ENCODE results near the gene CEACAM19.

CEACAM19 gene

GRCh38 chr19:44684892-44685863 lies 13.9 kb downstream of the CEACAM19 start:
- TF ChIP-seq CTCF (IDR thresholded peaks at IDR 0.05): no peak

- no peak for TF ChIP-seq CTCF (IDR thresholded peaks at IDR 0.05)
These were observed 14.6 kb downstream of the CEACAM19 start for GRCh38 chr19:44685877-44686276.

GRCh38 chr19:44686896-44687295 lies 15.6 kb downstream of the CEACAM19 start:
- TF ChIP-seq CTCF (IDR thresholded peaks at IDR 0.05): no peak

- TF ChIP-seq CTCF (IDR thresholded peaks at IDR 0.05): no peak
These were observed 16.6 kb downstream of the CEACAM19 start for GRCh38 chr19:44687888-44688287.

- TF ChIP-seq CTCF (IDR thresholded peaks at IDR 0.05): peak; percentile 60
These were observed 18.2 kb downstream of the CEACAM19 start for GRCh38 chr19:44689290-44690130.

GRCh38 chr19:44690131-44690440 lies 18.8 kb downstream of the CEACAM19 start:
- no peak for TF ChIP-seq CTCF (IDR thresholded peaks at IDR 0.05)

GRCh38 chr19:44692379-44692721 lies 21.1 kb downstream of the CEACAM19 start:
- TF ChIP-seq CTCF (IDR thresholded peaks at IDR 0.05): no peak
